A549 treated with RU486 at 1 μM for 4 hours (cell line): ENCODE results near the gene PPIL4. TPM values are rescaled to one million over a fixed set of nuclear protein-coding genes. Genes with fewer than 3 reads are reported as not detected.

ENCODE experiments used
- total RNA-seq: library from RNA; stranded (reverse); fragments of 200-300 nt; extraction: Qiagen RNA extraction; gene quantifications from 5 replicates; pipeline ENCODE4 v1.2.3, GENCODE V29; 2022; ENCODE audit warnings: low read depth

Gene PPIL4
- 10.6 to 22.6 TPM (median 15.2 TPM) in 5 replicates for total RNA-seq

GRCh38 chr6:149545754-149546471 is at the start of gene PPIL4:
PPIL4 (minus strand) TSS chr6:149546043; CDS start chr6:149546005, 38 bp downstream.

GRCh38 chr6:149565527-149566409 is 19.9 kb upstream of the PPIL4 start, which contains the start of gene GINM1:
GINM1 (plus strand) TSS chr6:149566375; CDS start chr6:149566415, 40 bp downstream.

GRCh38 chr6:149484733-149485700 is 60.8 kb downstream of the PPIL4 start, which contains the start of gene ZC3H12D:
ZC3H12D (minus strand) TSS chr6:149485014; CDS start chr6:149474543, 10,471 bp downstream.

Other genes starting within 250 kb of the PPIL4 start
- gene TAB2, start 228.3 kb downstream of the PPIL4 start, total RNA-seq, result 14.7 to 31.1 TPM (median 24.1 TPM) in 5 replicates
- not detected in 5 replicates for gene SUMO4, start 145.8 kb downstream of the PPIL4 start, total RNA-seq
- 0.06 to 0.09 TPM (median 0.06 TPM) in 4 of 5 replicates, not detected in the other for gene ZC3H12D, start 61.0 kb downstream of the PPIL4 start, total RNA-seq
- gene GINM1, start 20.3 kb upstream of the PPIL4 start, total RNA-seq, result 15.9 to 34.2 TPM (median 27.5 TPM) in 5 replicates
- gene KATNA1, start 102.7 kb upstream of the PPIL4 start, total RNA-seq, result 8.6 to 12.4 TPM (median 11.2 TPM) in 5 replicates
- gene LATS1, start 172.1 kb upstream of the PPIL4 start, total RNA-seq, result 4.7 to 8.3 TPM (median 7.7 TPM) in 5 replicates
- gene NUP43, start 200.5 kb upstream of the PPIL4 start, total RNA-seq, result 11.0 to 16.2 TPM (median 14.7 TPM) in 5 replicates
- gene PCMT1, start 203.7 kb upstream of the PPIL4 start, total RNA-seq, result 84.5 to 93.1 TPM (median 88.8 TPM) in 5 replicates